ENCODE measurements around the gene CNN3. TPM values are rescaled to one million over a fixed set of nuclear protein-coding genes. Genes with fewer than 3 reads are reported as not detected.

The CNN3 gene
- 80.2 TPM for total RNA-seq

DNA sequence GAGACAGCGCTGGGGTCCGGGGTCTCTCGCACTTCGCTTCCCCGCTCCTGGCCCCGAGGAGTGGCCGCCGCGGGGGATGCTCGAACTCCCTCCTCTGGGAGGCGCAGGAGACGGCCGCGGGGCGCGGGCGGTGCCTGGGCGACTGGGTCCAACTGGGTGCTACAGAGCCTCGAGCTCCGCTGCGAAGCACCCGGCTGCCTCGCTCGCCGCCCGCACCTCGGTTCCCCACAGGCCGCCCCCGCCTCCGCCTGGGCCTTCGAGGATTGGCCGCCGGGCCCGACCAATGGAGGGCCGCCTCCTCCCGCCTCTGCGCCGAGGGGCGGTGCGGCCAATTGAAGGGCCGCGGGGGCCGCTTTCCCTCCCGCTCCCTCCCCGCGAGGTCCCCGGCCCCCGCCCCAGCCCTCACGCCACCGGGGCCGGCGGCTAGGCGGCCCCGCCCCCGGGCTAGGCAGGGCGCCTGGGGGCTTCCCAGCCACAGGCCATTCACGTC, at the start of gene CNN3:
CNN3 (minus strand) TSS at position 196 of the 490 bp plus-strand sequence. CDS start 216 bp downstream, outside the sequence.
- DNase-seq (ENCODE audit: low spot score) (peak; percentile 97), ATAC-seq (peak; percentile 84)

DNA sequence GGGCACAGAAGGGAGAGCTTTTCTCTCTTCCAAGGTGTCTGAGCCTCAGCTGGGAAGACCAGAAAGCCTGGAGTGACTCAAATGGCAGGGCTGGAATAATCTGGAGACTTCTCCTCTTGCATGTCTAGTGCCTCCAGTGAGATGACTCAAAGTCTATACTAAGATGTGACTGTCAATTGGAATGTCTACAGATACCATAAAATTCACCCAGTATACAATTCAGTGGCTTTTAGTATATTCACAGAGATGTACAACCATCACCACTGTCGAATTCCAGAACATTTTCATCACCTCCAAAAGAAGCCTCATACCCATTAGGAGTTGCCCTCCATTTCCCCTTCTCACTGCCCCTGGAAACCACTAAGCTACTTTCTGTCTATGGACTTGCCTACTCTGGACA, 47.9 kb upstream of the CNN3 start:
- ATAC-seq (no peak), DNase-seq (ENCODE audit: low spot score) (no peak)

- no peak for ATAC-seq
Measured at GRCh38 chr1:94974241-94974640, 47.3 kb upstream of the CNN3 start.

DNA sequence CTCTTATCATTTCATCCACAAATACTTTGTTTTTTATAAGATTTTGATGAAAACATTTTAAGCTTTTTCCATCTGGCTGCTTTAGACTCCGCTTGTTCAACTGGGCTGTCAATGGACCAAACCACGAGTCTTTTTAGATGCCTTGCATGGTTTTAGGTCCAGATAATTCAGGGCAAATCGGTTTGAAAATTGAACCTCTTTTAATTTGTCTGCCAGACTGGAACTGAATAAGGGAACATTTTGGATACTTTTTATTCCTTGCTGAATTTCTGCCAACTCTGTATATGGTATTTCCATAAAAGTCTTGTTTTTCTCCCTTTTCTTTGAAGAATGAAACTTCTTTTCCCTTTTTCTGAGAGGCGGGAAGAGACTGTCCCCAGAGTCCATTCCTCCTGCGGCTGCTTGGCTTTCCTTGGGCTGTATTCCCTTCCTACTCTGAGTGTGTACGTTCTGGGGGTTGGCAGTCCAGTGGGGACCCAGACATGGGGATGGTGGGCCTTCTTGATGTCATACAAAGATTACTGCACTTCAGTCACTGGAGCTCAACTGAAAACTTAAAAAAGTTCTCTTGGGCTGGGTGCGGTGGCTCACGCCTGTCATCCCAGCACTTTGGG, 46.5 kb upstream of the CNN3 start:
- no peak for DNase-seq (ENCODE audit: low spot score)
- no peak for ATAC-seq

More at GRCh38 chr1:94974241-94974640, 47.3 kb upstream of the CNN3 start:
- no peak for DNase-seq (ENCODE audit: low spot score)

GRCh38 chr1:94971491-94971924, 44.6 kb upstream of the CNN3 start:
- DNase-seq (ENCODE audit: low spot score) (no peak), ATAC-seq (peak; percentile 29)

GRCh38 chr1:94970783-94971182, 43.9 kb upstream of the CNN3 start:
- no peak for DNase-seq (ENCODE audit: low spot score)
- no peak for ATAC-seq

DNA sequence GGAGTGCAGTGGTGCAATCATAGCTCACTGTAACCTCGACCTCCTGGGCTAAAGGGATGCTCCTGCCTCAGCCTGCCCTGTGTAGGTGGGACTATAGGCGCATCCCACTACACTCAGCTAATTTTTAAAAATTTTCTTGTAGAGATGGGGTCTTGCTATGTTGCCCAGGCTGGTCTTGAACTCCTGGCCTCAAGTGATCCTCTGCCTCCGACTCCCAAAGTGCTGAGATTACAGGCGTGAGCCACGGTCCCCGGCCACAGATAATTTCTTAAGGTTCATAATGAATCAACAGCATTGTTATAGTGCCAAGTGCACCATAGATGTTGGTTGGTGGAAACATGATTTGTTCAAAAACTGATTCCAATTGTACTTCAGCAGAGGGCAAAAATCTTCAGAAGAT, 42.2 kb upstream of the CNN3 start:
- no peak for DNase-seq (ENCODE audit: low spot score)
- no peak for ATAC-seq

DNA sequence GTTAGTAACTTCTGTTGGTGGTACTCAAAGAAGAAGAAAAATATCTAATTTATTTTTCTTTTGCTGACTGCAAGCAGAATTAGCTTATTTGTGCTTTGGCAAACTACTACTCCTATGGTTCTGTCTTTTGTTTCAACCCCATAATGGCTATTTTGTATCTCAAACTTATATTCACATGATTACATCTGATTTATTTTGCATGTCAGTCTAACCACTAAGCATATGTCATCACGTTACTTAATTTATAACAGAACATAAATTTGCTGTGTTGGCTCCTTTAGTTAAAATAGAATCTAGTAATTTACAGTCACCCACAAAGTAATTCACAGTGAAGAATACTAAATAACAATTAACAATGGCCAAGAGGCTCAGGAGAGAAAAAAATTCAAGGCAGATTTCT, 39.1 kb upstream of the CNN3 start:
- ATAC-seq (no peak), DNase-seq (ENCODE audit: low spot score) (no peak)

- ATAC-seq (no peak), DNase-seq (ENCODE audit: low spot score) (no peak)
Measured at GRCh38 chr1:94963864-94964263, 37.0 kb upstream of the CNN3 start.

DNA sequence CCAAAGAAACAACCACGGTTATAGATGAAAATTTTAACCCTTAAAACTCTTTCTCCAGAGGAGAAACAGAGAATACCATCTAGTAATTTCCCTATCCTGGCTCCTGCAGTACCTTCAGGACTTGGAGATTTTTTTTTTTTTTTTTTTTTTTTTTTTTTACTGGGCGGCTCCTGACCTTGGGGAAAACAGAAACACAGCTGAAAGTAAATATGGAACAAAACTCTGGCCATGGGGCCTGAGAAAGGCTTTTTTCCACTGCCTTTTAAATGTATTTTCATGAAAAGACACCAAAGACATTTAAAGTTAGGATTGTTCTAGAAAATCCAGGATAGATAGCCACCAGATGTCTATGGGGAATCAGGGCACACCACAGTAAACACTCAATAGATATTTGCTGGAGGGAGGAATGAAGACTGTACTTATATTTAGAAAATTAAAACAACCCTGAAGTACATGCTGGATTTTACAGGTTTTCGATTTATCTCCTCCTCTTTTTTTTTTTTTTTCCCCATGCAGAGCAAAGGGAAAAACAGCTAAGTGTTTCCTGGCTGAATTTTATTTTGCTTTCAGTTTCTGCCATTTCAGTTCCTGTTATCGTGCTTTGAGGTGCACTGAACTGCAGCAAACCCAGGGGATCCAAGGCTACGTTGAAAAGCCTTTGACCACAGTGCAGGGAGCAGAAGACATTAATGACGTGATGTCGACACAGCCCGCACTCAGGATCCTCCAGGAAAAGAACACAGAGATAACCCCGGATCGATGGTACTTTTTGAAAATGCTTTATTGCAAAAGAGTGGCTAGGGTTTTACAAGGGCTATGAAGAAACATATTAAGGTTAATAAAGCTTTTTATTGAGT, 35.7 kb upstream of the CNN3 start:
- ATAC-seq (peak; percentile 88), DNase-seq (ENCODE audit: low spot score) (peak; percentile 89)

DNA sequence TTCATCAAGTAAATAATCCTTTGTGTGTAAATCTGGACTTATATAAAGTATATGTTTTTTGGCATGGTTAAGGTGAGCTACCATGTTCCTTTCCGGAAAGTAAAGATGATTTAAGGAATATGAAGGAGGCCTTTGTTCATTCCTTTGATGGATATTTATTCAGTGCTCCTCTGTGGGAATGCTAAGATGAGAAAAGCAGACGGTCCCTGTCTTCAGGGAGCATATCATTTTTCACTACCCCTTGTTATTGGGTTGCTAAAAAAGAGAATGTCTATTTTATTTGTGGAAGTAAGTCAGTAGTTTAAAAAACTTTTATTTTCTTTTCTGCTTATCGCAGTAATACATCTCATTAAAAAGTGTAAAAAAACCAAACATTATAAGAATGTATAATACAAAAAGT, 35.1 kb upstream of the CNN3 start:
- ATAC-seq: no peak
- DNase-seq (ENCODE audit: low spot score): no peak

- ATAC-seq (peak; percentile 65), DNase-seq (ENCODE audit: low spot score) (peak; percentile 60)
Measured at GRCh38 chr1:94961582-94961981, 34.7 kb upstream of the CNN3 start.

GRCh38 chr1:94958081-94958480, 31.2 kb upstream of the CNN3 start:
- no peak for DNase-seq (ENCODE audit: low spot score)
- ATAC-seq: peak; percentile 5

- ATAC-seq (peak; percentile 63), DNase-seq (ENCODE audit: low spot score) (peak; percentile 60)
Measured at GRCh38 chr1:94955767-94956632, 29.1 kb upstream of the CNN3 start.

GRCh38 chr1:94954263-94955220, 27.6 kb upstream of the CNN3 start:
- DNase-seq (ENCODE audit: low spot score) (no peak), ATAC-seq (no peak)

- ATAC-seq: no peak
- no peak for DNase-seq (ENCODE audit: low spot score)
Measured at GRCh38 chr1:94953746-94954145, 26.8 kb upstream of the CNN3 start.

DNA sequence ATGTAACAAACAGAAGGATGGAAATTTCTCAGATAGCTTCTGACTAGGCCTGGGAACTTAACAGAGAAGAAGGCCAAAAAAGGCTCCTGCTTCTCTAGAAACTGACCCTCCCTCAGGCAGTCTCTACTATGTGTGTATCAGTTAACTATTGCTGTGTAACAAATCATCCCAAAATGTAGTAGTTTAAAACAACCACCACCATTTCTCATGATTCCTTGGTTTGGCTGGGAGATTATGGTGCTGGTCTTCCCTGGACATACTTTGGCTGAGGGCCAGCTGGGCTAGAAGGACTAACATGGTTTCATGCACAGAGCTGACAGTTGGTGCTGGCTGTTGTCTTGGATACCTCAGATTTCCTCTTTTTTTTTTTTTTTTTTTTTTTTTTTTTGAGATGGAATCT, 26.2 kb upstream of the CNN3 start:
- DNase-seq (ENCODE audit: low spot score): no peak
- ATAC-seq: no peak

- DNase-seq (ENCODE audit: low spot score) (no peak), ATAC-seq (peak; percentile 2)
Measured at GRCh38 chr1:94952539-94952938, 25.6 kb upstream of the CNN3 start.

DNA sequence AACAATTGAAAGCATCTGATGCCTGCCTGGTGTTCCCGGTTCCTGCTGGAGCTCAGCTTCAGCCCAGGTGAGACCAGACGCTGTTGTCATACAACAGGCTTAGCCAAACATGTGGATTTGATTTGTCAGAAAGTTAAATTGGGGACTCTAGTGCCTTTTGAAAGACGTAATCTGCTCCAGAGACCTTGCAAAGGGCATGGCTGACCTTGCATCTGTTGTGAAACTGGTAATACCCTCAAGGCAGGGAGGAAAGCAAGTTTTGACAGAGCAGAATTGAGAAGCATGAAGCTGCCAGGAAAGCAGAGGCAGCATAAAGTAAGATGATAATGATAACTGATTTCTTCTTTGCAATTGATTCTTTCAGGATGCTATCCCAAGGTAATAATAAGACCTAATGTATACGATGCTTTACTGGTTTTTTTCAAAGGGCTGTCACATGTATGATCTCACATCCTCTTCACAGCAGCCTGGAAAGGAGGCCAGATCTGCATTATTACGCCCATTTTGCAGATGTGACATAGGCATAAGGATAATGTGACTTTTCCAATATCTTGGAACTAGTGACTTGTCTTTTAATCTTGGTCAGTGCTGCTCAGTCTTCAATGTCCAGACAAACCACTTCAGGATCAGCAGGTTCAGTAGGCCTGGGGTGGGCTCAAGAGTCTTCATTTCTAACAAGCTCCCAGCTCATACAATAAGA, 24.7 kb upstream of the CNN3 start:
- DNase-seq (ENCODE audit: low spot score): no peak
- ATAC-seq: no peak
